Activated CD4-positive, alpha-beta T cell treated with anti-CD3 and anti-CD28 coated beads, Interleukin-2, amount 50 U/mL, for 1 hour (primary cell): ENCODE measurements around the gene SLC6A20.

ENCODE experiments used
- DNase-seq: peaks from one replicate; pipeline ENCODE4 v3.0.0-alpha.2; 2020

The SLC6A20 gene

GRCh38 chr3:45799586-45799985, 3.2 kb upstream of the SLC6A20 start:
- DNase-seq: no peak

DNA sequence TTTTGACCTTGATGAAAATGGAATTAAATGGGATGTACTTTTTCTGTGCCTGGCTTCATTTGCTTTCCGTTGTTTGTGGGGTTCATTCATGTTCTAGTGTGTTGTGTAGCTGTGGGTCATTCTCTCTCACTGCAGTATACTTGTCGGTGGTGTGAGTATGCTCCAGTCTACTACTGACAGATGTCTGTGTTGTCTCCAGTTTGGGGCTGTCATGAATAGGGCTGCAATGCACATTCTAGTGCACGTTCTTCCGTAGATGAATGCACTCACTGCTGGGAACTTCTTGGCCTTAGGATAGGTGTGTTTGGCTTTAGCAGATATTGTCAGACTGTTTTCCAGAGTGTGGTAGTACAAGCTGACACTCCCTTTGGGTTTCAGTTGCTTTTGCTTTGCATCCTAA, 1.7 kb upstream of the SLC6A20 start:
- DNase-seq: no peak

DNA sequence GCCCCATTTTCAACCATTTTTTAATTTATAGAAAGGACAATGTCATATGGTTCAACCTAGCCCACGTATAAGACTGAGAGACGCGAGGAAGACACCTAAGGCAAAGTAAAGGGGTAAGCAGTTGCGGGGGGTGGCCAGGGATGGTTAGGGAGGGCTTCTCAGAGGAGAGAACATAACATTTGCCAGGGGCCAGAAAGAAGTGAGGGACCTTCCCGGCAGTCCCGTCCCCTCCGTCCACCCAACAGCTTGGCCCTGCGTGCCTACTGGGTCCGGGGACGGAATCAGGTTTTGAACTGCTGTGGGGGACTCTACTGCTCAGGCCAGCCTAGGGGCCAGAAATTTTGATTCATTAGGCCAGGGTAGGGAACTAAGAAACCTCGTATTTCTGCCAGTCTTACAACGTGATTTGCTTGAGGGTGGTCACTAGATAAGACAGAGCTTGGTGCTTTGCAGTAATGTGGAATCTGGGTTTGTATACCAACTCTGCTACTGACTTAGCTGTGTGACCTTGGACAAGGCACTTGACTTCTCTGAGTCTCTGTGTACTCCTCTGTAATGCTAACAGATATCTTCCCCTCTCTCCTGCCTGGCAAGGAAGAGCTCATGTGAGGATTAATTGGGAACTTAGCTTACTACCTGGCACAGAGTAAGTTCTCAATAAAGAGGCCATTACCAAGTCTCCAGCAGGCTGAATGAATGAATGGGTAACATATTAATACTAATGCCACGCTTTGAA, 734 bp upstream of the SLC6A20 start:
- no peak for DNase-seq

DNA sequence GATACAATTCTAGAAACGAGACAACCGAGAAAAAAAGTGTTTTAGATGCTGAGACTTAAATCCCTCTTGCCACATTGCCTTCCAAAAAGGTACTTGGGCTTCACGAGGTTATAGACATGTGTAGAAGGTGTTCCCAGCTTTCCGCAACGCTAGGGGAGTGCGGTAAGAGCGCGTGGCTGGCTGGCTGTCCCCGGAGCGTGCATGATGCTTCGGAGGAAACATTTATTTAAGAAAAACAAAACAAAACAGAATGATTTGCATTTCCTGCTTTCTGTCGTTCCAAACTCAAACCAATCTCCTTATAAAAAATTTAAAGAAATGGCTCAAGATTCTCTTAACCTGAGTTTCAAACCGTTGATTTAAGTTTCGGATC, 841 bp downstream of the SLC6A20 start:
- DNase-seq: no peak

DNA sequence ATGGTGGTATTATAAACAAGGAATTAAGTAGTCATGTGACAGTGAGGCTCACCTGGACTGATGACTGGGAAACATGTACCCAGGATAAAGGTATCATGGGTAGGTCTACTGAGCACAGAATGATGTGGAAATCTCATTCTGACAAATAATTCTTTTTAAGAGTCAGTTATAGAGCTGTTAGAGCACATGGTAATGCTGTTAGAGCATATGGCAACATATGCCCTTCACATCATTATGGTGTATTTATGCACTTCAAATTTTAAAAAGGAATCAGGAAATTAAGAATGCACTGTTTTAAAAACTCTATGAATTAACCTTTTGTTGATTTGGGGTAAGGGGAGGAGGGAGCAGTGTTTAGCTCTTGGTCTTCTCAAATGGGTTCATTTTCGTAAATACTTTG, 1.7 kb downstream of the SLC6A20 start:
- no peak for DNase-seq

DNA sequence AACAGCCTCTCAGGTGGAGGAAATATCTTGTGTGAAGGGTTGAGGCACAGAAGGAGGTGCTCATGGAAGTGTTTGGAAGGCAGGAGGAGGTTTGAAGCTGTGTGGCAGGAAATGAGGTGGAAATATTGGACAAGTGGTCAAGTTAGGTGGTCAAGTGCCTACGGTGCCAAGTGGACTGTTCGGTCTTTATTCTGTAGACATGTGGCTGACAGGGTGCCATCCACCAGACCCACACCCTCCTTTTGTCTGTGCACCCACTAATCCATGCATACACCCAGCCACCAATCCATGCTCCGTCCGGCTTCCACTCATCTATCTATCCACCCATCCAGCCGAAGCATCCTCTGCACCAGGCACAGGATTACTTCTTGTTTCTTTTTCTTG, 2.2 kb downstream of the SLC6A20 start:
- no peak for DNase-seq

GRCh38 chr3:45793482-45794176, 2.7 kb downstream of the SLC6A20 start:
- DNase-seq: no peak

DNA sequence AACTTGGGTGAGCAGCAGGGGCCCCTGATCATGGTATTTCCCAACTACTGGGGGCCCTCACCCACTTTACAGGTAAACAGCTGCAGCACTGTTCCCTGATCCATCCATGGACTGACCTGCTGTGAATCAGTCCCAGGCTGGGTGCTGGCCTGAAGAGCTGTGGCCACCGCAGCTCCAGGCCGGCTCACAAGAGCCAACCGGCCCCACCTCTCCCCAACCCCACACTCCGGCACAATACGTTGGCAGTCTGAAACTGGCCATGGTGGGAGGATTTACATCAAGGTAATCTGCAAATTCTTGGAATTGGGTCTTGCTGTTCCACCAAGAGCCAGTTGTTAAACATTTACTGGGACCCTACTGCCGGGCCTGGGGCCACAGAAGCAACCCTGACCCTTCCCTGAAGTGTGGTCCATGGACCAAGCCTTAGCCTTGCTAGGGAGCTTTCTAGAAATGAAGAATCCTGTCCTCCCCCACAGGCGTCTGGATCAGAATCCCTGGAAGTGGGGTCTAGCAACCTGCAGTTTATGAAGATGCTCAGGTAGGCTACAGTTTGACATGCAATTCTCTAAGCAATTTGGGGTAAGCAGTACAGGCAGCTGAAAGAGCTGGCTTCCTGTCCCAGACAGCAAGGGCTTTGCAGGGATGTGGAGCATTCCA, 3.7 kb downstream of the SLC6A20 start:
- DNase-seq: no peak

- no peak for DNase-seq
Observed at GRCh38 chr3:45792036-45792435, 4.3 kb downstream of the SLC6A20 start.

DNA sequence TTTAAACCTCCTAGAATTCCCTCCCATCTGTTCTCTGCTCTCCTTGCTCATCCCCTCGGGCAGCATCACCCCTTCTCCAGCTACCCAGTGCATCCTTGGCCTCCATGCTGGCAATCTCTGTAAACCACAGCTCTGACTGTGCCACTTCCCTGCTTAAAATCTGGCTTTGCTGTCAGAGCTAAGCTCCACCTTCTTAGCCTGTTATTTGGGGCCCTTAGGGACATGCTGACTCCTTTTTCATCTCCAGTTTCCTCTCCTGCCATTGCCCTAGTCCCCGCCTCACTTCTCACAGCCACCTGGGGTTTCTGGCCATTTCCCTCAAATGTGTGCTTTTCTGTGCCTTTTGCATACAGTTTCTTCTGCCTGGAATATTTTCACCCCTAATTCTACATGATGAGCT, 5.7 kb downstream of the SLC6A20 start:
- no peak for DNase-seq

GRCh38 chr3:45789235-45789812, 7.0 kb downstream of the SLC6A20 start:
- no peak for DNase-seq

DNA sequence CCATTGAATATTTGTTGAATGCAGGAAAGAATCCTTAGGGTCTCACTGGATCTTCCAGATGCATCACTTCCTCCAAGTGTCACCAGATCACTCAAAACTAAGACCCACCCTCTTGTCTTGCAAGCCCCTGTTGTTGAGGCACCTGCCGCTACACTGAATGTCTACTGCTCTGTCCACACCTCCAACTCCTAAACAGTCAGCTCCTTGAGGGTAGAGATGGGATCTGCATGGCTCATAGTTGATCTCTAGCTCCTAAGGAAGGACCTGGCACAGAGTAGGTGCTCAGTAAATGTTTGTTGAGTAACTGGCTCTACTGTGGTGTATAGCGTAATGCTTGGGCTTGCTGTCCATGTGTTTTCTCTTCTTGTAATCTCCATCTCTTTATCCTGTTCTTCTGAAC, 8.8 kb downstream of the SLC6A20 start:
- no peak for DNase-seq

- no peak for DNase-seq
Observed at GRCh38 chr3:45786801-45787495, 9.4 kb downstream of the SLC6A20 start.

DNA sequence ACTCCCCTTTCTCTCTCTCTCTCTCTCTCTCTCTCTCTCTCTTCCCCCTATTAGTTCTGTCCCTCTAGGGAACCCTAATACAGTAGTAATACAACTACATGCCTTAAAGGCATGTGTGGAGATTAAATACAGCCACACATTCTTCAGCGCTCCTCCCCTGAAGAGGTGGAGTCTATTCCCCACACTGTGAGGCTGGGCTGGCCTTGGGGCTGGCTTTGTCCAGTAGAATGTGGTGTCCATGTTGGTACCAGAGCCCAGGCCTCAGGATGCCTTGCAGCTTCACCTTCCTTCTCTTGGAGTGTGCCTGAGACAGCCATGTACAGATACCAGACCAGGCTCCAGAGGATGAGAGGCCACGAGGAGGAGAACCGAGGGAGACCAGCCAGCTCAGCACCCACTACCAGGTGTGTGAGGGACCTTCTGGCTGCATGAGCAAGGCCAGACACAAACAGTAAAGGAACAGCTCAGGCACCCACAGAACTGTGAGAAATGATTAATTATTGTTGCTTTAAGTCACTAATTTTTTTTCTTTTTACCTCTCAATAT, 10.7 kb downstream of the SLC6A20 start:
- no peak for DNase-seq

DNA sequence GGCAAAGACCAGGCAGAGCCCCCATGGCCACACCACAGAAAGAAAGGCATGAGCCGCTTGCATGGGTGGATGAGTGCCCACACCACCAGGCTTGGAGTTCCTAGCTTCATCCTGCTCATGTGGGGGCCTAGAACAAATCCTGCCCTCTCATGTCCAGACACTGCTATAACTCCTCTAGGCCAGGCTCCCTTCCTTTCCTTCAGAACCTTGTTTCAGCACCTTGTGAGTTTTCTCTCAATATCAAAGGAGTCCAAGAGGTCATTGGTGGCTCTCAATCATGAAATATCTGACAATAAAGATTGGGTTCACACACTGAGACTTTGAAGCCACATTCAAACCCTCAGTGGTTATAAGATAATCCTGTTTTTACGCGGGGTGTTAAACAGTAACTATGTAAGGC, 12.7 kb downstream of the SLC6A20 start:
- no peak for DNase-seq

GRCh38 chr3:45782381-45782780, 14.0 kb downstream of the SLC6A20 start:
- no peak for DNase-seq

- no peak for DNase-seq
Observed at GRCh38 chr3:45781841-45782240, 14.5 kb downstream of the SLC6A20 start.

DNA sequence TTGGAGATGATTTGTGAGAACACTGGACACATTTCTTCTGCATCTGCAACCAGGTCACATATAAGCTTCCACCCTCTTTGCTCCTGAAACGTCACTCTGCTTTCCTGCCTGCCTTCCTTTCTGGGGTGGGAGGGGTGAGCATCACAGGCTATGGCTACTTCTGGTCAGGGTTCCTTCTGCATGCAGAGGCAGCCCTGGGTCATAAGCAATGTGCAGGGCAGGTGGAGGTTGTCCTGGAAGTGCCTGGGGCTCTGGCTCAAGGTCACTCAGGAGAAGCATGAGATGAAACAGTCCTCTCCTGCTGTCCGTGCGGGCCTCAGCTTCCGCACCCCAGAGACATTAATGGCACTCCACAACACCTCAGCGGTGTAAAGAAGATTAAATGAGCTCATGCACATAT, 15.1 kb downstream of the SLC6A20 start:
- DNase-seq: no peak

DNA sequence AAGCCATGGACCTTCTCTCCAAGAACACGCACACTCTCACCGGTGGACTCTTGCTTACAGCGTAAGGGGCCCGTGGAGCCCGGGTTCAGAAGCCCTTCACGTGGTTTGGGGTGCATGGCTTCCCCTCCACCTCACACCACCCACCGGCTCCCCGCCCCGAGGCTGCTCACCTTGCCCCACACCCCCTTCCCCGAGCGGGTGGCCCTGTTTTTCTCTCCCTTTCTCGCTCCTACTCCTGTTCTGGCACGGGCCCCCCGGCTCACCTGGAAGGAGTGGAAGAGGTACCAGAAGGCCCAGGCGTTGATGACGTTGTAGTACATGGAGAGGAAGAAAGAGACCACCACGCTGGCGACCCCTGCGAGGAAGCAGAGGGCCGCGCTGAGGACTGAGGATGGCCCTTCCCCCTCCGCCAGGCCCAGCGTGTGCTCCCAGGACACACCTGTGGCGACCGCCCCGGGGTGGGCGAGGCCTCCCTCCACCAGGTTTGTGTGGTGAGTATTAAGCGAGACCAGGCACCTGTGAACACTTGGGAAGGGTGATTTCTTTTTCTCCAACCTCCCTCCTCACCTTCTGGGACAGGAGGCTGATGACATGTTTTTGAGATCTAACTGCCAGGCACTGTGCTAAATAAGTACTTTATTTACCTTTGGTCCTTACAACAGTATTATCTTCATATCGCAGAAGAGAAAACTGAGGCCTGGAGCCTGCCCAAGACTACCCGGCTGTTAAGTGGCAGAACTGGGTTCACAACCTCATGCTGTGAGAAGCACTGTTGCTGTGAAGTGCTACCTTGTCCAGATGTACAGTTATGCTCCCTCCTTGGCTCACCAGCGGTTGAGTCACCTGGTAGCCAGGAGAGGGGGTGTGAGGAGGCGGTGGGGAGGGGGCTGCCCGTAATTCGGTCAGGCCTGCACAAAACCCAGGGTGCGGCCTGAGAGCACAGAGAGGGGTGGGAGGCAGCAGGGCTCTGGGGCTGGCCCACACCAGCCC, 16.3 kb downstream of the SLC6A20 start:
- no peak for DNase-seq

DNA sequence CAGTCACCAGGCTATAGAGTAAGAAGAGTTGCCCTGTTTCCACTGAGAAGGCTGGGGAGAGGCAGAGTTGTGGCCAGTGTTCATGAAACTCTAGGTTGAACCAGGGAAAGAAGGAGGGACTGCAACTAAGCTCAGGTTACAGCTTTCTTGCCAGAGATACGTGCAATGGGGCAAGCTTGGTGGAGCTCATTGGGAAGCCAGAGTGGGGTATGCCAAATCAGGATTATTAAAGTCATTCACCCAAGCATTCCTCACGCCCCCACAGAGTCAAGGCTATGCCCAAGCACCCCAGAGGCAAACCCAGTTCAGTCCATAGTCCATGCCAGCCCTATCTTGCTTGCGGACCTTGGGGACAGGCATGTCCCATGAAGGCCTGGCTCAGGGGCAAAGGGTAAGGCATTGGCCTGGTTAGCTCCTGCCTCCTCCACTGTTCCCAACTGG, 17.6 kb downstream of the SLC6A20 start:
- no peak for DNase-seq

DNA sequence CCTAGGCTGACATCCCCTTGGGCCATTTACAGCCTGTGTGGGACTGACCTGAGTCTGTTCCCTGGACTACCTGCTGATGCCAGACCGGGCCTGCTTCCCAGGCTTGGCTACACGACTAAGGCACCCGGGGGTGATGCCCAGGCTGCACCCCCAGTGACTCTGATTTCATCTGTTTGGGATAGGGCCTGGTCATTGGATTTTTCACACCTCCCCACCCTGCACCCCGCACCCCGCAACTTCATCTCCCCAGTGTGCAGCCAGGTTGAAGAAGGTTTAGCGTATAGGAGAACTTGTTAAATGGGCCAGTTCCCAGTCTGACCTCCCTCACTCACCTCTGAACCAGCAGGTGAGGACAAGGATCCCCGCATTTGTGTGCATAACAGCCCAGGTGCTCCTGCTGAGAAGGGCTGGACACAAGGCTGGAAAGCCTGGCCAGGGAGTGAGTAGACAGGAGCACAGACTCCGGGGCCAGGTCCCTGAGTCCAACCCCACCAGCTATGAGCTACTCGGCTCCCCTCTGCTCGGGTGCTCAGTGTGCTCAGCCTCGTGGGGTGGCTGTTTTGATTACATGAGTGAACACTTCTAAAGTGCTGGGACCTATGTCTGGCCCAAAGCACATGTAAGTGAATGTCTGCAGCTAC, 18.5 kb downstream of the SLC6A20 start:
- DNase-seq: no peak
